ENCODE measurements around the gene BEND3. TPM values are rescaled to one million over a fixed set of nuclear protein-coding genes. Genes with fewer than 3 reads are reported as not detected.

BEND3 gene
- total RNA-seq, 1 donor: 3.5 TPM

DNA sequence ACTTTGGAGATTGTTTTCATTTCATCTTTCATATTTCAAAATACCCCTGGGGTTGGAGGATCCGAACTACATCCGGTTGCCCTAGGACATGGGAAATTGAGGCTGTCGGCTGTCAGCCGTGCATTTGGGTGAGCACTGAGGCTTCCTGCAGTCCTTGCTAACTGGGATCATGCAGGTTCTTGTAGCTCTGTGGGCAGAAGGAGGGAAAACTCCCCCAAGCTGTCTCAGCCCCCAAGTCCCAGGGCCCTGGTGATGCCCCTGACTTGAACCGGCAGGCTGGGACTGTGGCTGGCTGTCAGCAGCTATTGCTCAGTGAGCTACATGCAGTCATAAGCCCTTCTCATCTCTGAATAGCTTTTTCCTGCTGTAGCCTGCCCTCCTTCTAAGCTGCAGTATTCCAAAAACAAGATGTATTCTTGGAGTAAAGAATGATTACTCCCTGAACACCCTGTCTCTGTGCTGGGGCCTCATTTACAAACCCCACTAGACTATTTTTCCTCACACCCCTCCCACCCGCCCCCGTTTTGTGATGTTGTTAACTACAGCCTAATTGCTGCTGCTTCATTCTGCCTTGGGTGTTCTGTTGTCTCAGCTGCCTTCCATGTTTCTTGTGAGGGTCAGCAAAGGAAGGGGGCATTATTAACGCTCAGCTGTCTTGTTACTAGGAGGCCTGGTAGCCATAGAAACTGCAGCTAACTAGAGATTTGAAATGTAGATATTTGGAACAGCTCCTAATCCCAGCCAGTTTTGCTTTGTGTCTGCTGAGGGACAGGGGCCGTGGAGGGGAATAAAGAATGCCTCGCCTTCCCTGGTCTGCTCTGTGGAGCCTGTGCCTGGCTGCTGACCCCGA, 69.3 kb downstream of the BEND3 start:
- TF ChIP-seq, protein P1, sequence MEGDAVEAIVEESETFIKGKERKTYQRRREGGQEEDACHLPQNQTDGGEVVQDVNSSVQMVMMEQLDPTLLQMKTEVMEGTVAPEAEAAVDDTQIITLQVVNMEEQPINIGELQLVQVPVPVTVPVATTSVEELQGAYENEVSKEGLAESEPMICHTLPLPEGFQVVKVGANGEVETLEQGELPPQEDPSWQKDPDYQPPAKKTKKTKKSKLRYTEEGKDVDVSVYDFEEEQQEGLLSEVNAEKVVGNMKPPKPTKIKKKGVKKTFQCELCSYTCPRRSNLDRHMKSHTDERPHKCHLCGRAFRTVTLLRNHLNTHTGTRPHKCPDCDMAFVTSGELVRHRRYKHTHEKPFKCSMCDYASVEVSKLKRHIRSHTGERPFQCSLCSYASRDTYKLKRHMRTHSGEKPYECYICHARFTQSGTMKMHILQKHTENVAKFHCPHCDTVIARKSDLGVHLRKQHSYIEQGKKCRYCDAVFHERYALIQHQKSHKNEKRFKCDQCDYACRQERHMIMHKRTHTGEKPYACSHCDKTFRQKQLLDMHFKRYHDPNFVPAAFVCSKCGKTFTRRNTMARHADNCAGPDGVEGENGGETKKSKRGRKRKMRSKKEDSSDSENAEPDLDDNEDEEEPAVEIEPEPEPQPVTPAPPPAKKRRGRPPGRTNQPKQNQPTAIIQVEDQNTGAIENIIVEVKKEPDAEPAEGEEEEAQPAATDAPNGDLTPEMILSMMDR (IDR thresholded peaks at IDR 0.05; ENCODE audit: insufficient read depth, low read depth, low read length): no peak
- no peak overlapping the region for H3K4me3 ChIP-seq (ENCODE audit: low read depth, low read length)
- DNase-seq (ENCODE audit: low read depth): no peak

DNA sequence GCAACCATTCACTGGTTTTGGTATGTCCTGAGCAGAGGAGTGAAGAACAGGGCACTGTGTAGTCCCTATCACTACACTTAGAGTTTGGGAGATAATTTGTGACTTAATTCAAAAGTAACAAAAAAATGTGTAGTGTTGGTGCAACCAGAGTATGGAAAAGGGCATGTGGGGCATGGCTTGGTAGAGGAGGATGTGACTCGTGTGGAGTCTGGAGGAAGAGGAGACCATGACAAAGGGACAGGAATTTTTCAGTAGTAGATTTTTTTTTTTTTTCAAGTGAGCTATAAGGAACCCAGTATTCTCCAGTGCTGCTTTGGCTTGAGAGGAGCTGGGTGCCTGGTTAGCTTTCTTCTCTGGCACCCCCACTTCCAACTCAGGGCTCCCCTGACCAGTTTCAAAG, 82.2 kb downstream of the BEND3 start:
- TF ChIP-seq, protein P1 (IDR thresholded peaks at IDR 0.05; ENCODE audit: insufficient read depth, low read depth, low read length): no peak
- H3K4me3 ChIP-seq (ENCODE audit: low read depth, low read length): no peak overlapping the region
- no peak for DNase-seq (ENCODE audit: low read depth)

DNA sequence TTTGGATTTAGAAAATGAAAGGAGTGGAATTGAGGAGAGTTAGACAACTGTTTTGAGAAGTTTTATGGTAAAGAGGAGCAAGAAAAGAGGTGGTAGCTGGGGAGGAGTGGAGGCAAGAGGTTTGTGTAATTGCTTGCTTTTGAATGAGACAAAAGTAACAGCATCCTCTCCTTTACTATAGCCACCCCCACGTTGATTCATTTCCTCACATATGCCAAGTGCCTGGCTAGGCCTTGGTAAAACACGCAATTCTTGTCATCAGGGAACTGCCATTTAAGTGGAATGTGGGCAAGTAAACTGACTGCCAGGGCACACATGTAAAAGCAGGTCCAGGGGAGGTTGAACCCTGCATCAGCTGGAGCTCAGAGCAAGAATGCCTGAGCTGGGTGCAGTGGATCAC, 83.3 kb downstream of the BEND3 start:
- TF ChIP-seq, protein P1 (IDR thresholded peaks at IDR 0.05; ENCODE audit: insufficient read depth, low read depth, low read length): no peak
- no peak overlapping the region for H3K4me3 ChIP-seq (ENCODE audit: low read depth, low read length)
- DNase-seq (ENCODE audit: low read depth): no peak

DNA sequence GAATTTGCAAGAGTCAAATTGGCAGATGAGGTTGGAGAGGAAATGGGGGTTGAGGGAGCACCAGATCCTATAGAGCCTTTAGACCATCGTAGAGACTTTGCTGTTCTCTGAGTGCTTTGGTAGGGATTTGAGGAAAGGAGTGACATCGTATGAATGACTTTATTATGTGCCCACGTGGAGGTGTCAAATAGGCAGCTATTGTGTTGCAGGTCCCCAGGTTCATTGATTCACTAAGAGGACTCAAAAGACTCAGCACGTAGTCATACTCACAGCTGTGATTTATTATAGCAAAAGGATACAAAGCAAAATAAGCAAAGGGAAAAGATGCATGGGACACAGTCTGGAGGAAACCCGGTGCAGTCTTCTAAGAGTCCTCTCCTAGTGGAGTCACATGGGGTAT, 85.2 kb downstream of the BEND3 start:
- no peak for DNase-seq (ENCODE audit: low read depth)
- TF ChIP-seq, protein P1 (IDR thresholded peaks at IDR 0.05; ENCODE audit: insufficient read depth, low read depth, low read length): no peak
- no peak overlapping the region for H3K4me3 ChIP-seq (ENCODE audit: low read depth, low read length)

DNA sequence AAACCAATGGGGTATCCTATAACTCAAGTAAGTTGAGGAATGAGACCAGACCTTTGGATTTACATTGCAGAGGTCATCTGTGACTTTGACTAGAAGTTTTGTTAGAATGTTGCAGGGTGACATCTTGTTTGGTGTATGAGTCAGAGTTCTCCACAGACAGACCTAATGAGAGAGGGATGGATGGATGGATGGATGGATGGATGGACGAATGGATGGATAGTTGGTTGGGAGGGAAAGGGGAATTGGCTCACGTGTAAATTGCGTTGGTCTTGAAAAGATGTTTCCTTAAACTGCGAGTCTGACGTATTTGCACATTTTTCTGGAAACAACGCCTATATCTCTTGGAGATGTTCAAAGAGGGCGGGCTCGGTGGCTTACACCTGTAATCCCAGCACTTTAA, 88.3 kb downstream of the BEND3 start:
- TF ChIP-seq, protein P1 (IDR thresholded peaks at IDR 0.05; ENCODE audit: insufficient read depth, low read depth, low read length): no peak
- DNase-seq (ENCODE audit: low read depth): no peak
- no peak overlapping the region for H3K4me3 ChIP-seq (ENCODE audit: low read depth, low read length)

DNA sequence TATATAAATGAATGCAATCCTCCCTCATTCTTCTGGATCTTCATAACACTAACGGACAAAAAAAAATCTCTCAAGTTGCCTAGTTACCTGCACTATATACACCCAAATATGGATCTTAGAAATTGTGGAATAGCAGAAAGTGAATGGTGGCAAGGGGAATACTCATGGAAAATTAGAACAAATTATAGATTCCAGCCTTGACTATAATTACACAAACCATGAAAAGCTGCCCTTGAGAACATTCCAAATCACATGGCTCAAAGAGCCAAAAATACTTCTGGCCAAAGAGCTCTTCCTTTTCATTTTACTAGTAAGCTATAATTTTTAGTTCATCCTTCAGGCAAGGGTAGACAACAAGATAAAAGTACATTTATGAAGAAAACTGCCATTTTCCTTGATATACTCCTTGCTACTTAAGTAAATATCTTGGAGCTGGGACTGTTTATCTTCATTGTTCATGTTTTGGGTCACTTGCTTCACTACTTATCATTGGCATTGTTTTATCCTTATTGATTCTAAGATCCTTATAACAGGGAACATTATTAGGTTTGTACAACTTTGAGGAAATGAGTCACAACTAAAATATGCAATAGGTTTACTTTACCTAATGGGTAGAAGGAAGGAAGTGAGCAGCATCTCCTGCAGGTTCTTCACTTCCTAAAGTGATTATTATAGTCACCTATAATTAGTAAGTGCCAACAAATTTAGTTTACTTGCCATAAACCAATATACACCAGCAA, 93.7 kb downstream of the BEND3 start:
- DNase-seq (ENCODE audit: low read depth): no peak
- TF ChIP-seq, protein P1 (IDR thresholded peaks at IDR 0.05; ENCODE audit: insufficient read depth, low read depth, low read length): no peak
- H3K4me3 ChIP-seq (ENCODE audit: low read depth, low read length): no peak overlapping the region
